Liver (tissue), 9 donors: ENCODE data around the gene LRRN3. TPM values are rescaled to one million over a fixed set of nuclear protein-coding genes. Genes with fewer than 3 reads are reported as not detected.

Source experiments
- DNase-seq: peaks from one replicate; pipeline ENCODE4 v3.0.0-alpha.2; 2017; ENCODE audit warnings: low spot score
- H3K27ac ChIP-seq, 2 donors: one replicate each; pipeline ENCODE4 v1.7.0; 2013; ENCODE audit warnings: inconsistent platforms in 2 of 2, low read length in 2 of 2, control low read depth in 1 of 2, low read depth in 1 of 2, mild to moderate bottlenecking in 1 of 2
- H3K27me3 ChIP-seq, 4 donors: one replicate each; pipeline versions ENCODE4 v1.6.1 to v1.7.0; 2013; ENCODE audit warnings: low read length in 3 of 4, inconsistent platforms in 1 of 4, mild to moderate bottlenecking in 1 of 4, moderate library complexity in 1 of 4; ENCODE audit not compliant: control insufficient read depth in 4 of 4, insufficient read depth in 4 of 4
- H3K36me3 ChIP-seq, 4 donors: one replicate each; pipeline versions ENCODE4 v1.6.1 to v1.7.0; 2013; ENCODE audit warnings: low read length in 3 of 4, mild to moderate bottlenecking in 3 of 4, low read depth in 1 of 4, moderate library complexity in 1 of 4; ENCODE audit not compliant: control insufficient read depth in 4 of 4, insufficient read depth in 3 of 4
- H3K4me1 ChIP-seq, 4 donors: one replicate each; pipeline versions ENCODE4 v1.6.1 to v1.7.0; 2013; ENCODE audit warnings: low read length in 3 of 4, mild to moderate bottlenecking in 3 of 4, moderate library complexity in 1 of 4; ENCODE audit not compliant: control insufficient read depth in 4 of 4, insufficient read depth in 4 of 4
- H3K4me3 ChIP-seq, 3 donors: one replicate each; pipeline versions ENCODE4 v1.6.1 to v1.7.0; 2013; ENCODE audit warnings: low read length in 3 of 3, control low read depth in 1 of 3, low read depth in 1 of 3, mild to moderate bottlenecking in 1 of 3
- H3K9ac ChIP-seq, 2 donors: one replicate each; pipeline ENCODE4 v1.7.0; 2013; ENCODE audit warnings: low read length in 2 of 2, mild to moderate bottlenecking in 2 of 2, moderate library complexity in 2 of 2, control low read depth in 1 of 2, low read depth in 1 of 2
- H3K9me3 ChIP-seq, 4 donors: one replicate each; pipeline versions ENCODE4 v1.6.1 to v1.7.0; 2013; ENCODE audit warnings: low read length in 3 of 4; ENCODE audit not compliant: control insufficient read depth in 4 of 4
- ATF3 ChIP-seq: IDR thresholded peaks from 2 replicates; pipeline ENCODE4 v1.6.1; 2016; ENCODE audit warnings: antibody characterized with exemption
- CTCF ChIP-seq: fragments of 150-350 bp; IDR thresholded peaks from 2 replicates; pipeline ENCODE4 v1.5.1; 2017; ENCODE audit warnings: improper control_type of control experiment, low read depth, low read length; ENCODE audit not compliant: missing input control
- EGR1 ChIP-seq, 2 donors: IDR thresholded peaks; 2 replicates each; pipeline ENCODE4 v1.6.1; 2016 to 2018; ENCODE audit warnings: antibody characterized with exemption in 2 of 2, low read depth in 2 of 2
- FOXA1 ChIP-seq: IDR thresholded peaks from 2 replicates; pipeline ENCODE4 v1.6.1; 2016; ENCODE audit warnings: antibody characterized with exemption
- FOXA2 ChIP-seq: IDR thresholded peaks from 2 replicates; pipeline ENCODE4 v1.6.1; 2016; ENCODE audit warnings: antibody characterized with exemption
- GABPA ChIP-seq, 2 donors: IDR thresholded peaks in 1 of 2; conservative IDR thresholded peaks in 1 of 2; 2 replicates each; pipeline ENCODE4 v1.6.1; 2016; ENCODE audit warnings: antibody characterized with exemption in 2 of 2, mild to moderate bottlenecking in 1 of 2, moderate library complexity in 1 of 2
- HNF4A ChIP-seq, 2 donors: conservative IDR thresholded peaks; 2 replicates each; pipeline ENCODE4 v1.6.1; 2016; ENCODE audit warnings: antibody characterized with exemption in 2 of 2, mild to moderate bottlenecking in 2 of 2
- HNF4G ChIP-seq: IDR thresholded peaks from 2 replicates; pipeline ENCODE4 v1.6.1; 2016; ENCODE audit warnings: antibody characterized with exemption
- JUND ChIP-seq, 2 donors: IDR thresholded peaks; 2 replicates each; pipeline ENCODE4 v1.6.1; 2016; ENCODE audit warnings: antibody characterized with exemption in 2 of 2
- MAX ChIP-seq: IDR thresholded peaks from 2 replicates; pipeline ENCODE4 v1.6.1; 2016; ENCODE audit warnings: antibody characterized with exemption
- NR2F2 ChIP-seq: IDR thresholded peaks from 2 replicates; pipeline ENCODE4 v1.6.1; 2016; ENCODE audit warnings: antibody characterized with exemption
- RAD21 ChIP-seq, 2 donors: IDR thresholded peaks; 2 replicates each; pipeline ENCODE4 v1.6.1; 2016; ENCODE audit warnings: antibody characterized with exemption in 2 of 2, mild to moderate bottlenecking in 2 of 2
- REST ChIP-seq: IDR thresholded peaks from 2 replicates; pipeline ENCODE4 v1.6.1; 2016; ENCODE audit warnings: antibody characterized with exemption, mild to moderate bottlenecking
- RXRA ChIP-seq, 2 donors: IDR thresholded peaks; 2 replicates each; pipeline ENCODE4 v1.6.1; 2017 to 2018; ENCODE audit warnings: antibody characterized with exemption in 2 of 2, mild to moderate bottlenecking in 1 of 2
- SP1 ChIP-seq: IDR thresholded peaks from 2 replicates; pipeline ENCODE4 v1.6.1; 2018; ENCODE audit warnings: antibody characterized with exemption, mild to moderate bottlenecking
- TAF1 ChIP-seq: conservative IDR thresholded peaks from 2 replicates; pipeline ENCODE4 v1.6.1; 2016; ENCODE audit warnings: antibody characterized with exemption, mild to moderate bottlenecking
- YY1 ChIP-seq: IDR thresholded peaks from 2 replicates; pipeline ENCODE4 v1.6.1; 2016; ENCODE audit warnings: antibody characterized with exemption, mild to moderate bottlenecking
- ZBTB33 ChIP-seq: IDR thresholded peaks from 2 replicates; pipeline ENCODE4 v1.6.1; 2016; ENCODE audit warnings: antibody characterized with exemption
- WGBS: extraction: QIAGEN DNeasy Blood & Tissue Kit; methylation state at CpG from one replicate; pipeline ENCODE4 v1.1.7; 2013; 5-methylcytosine and 5-hydroxymethylcytosine counted together
- polyA plus RNA-seq, 2 donors: library from polyadenylated mRNA; stranded (reverse) in 1 of 2; unstranded in 1 of 2; fragments of 200-250 nt in 1 of 2; fragments of >200 nt in 1 of 2; fragmentation: Nextera tagmentation in 1 of 2; extraction: Ambion mirVana in 1 of 2; gene quantifications; one replicate each; pipeline versions ENCODE4 v1.2.1 to v1.2.3, GENCODE V29; 2013 to 2015
- total RNA-seq, 2 donors: library from RNA; depleted of rRNA; stranded (reverse); fragments of >200 nt; gene quantifications; one replicate each; pipeline ENCODE4 v1.2.3, GENCODE V29; 2014
- donor health status: healthy.
- donor health status: healthy.
- donor health status: healthy.
- donor health status: healthy.
- donor health status: healthy.

The LRRN3 gene
- total and polyA plus RNA-seq, 4 donors: 0.18 to 1.1 (median 0.32) TPM

GRCh38 chr7:111173528-111173927 is 82.6 kb downstream of the LRRN3 start:
- no peak overlapping the region for H3K4me3 ChIP-seq
- no peaks in the 10 kb centered on the region for H3K27me3 ChIP-seq
- no peak overlapping the region for H3K27ac ChIP-seq
- no peak for TF ChIP-seq HNF4A (conservative IDR thresholded peaks at IDR 0.05)
- TF ChIP-seq HNF4G: no peak
- no peak for TF ChIP-seq YY1
- TF ChIP-seq REST: no peak
- no peak for TF ChIP-seq ATF3
- no peak for TF ChIP-seq CTCF
- TF ChIP-seq EGR1 (IDR thresholded peaks at IDR 0.05; ENCODE audit: low read depth in 2 of 2): no peak
- no peak for TF ChIP-seq JUND (IDR thresholded peaks at IDR 0.05)
- no peak for TF ChIP-seq SP1
- no peak for TF ChIP-seq MAX
- WGBS: 95% methylated on average over 2 of the region's 2 CpGs
- no peaks in the 10 kb centered on the region for H3K4me1 ChIP-seq
- DNase-seq: no peak
- H3K9ac ChIP-seq: no peak overlapping the region
- no peaks in the 10 kb centered on the region for H3K36me3 ChIP-seq
- H3K9me3 ChIP-seq: no peaks in the 10 kb centered on the region

- Histone ChIP-seq H3K4me3 (no peak overlapping the region), H3K9ac (no peak overlapping the region), H3K4me1 (no peaks in the 10 kb centered on the region), H3K27ac (no peak overlapping the region), H3K9me3 (no peaks in the 10 kb centered on the region), H3K27me3 (no peaks in the 10 kb centered on the region), H3K36me3 (no peaks in the 10 kb centered on the region)
- TF ChIP-seq HNF4A (conservative IDR thresholded peaks at IDR 0.05): no peak
- TF ChIP-seq JUND (IDR thresholded peaks at IDR 0.05): no peak
- TF ChIP-seq TAF1: no peak
- no peak for TF ChIP-seq GABPA (IDR thresholded peaks at IDR 0.05 in 1 of 2, conservative IDR thresholded peaks at IDR 0.05 in 1 of 2)
- TF ChIP-seq SP1: no peak
- TF ChIP-seq FOXA2: no peak
- no peak for TF ChIP-seq NR2F2
- no peak for TF ChIP-seq HNF4G
- no peak for TF ChIP-seq FOXA1
- no peak for TF ChIP-seq REST
- no peak for TF ChIP-seq YY1
- TF ChIP-seq RAD21 (IDR thresholded peaks at IDR 0.05): no peak
- TF ChIP-seq ZBTB33: no peak
- no peak for TF ChIP-seq RXRA (IDR thresholded peaks at IDR 0.05)
- DNase-seq: no peak
- 91% methylated on average over 2 of the region's 2 CpGs for WGBS
Observed at GRCh38 chr7:111173990-111174389, 83.1 kb downstream of the LRRN3 start.
